Common myeloid progenitor, CD34-positive (primary cell): ENCODE results near the gene SPOP.

ENCODE experiments used
- CTCF ChIA-PET: fragments of 350-600 bp; sonication (Branson Sonifier 250); formaldehyde crosslinking; loops from one replicate; lab custom pipeline; 2021; ENCODE audit warnings: antibody characterized with exemption; lab: Charles Lee
- POLR2A ChIA-PET: fragments of 350-600 bp; sonication (Branson Sonifier 250); formaldehyde crosslinking; loops from one replicate; lab custom pipeline; 2021; ENCODE audit warnings: antibody characterized with exemption; lab: Charles Lee
- DNase-seq, 3 donors: peaks; one replicate each; pipeline versions ENCODE4 v3.0.0 to v3.0.0-alpha.2; 2013
- H3K27ac ChIP-seq, 2 experiments: 1 replicate in 1 of 2; 2 replicates in 1 of 2; pipeline ENCODE4 v1.7.0; 2013; ENCODE audit warnings: inconsistent platforms in 2 of 2, low read length in 2 of 2, mild to moderate bottlenecking in 2 of 2, low read depth in 1 of 2, moderate library complexity in 1 of 2; ENCODE audit not compliant: severe bottlenecking in 2 of 2, insufficient read depth in 1 of 2, poor library complexity in 1 of 2
- H3K27me3 ChIP-seq, 5 experiments: replicated peaks in 2 of 5; 1 replicate in 3 of 5; 2 replicates in 2 of 5; pipeline versions ENCODE4 v1.6.1 to v1.7.0; 2013; ENCODE audit warnings: low read length in 4 of 5, mild to moderate bottlenecking in 2 of 5, moderate library complexity in 2 of 5, inconsistent platforms in 1 of 5; ENCODE audit not compliant: insufficient read depth in 5 of 5, control insufficient read depth in 4 of 5
- H3K36me3 ChIP-seq, 4 experiments: 1 replicate in 2 of 4; 2 replicates in 2 of 4; pipeline versions ENCODE4 v1.6.1 to v1.7.0; 2013; ENCODE audit warnings: low read length in 3 of 4, control low read depth in 1 of 4, mild to moderate bottlenecking in 1 of 4; ENCODE audit not compliant: control insufficient read depth in 4 of 4, insufficient read depth in 4 of 4
- H3K4me1 ChIP-seq, 4 experiments: 1 replicate in 3 of 4; 2 replicates in 1 of 4; pipeline versions ENCODE4 v1.6.1 to v1.7.1; 2013; ENCODE audit warnings: low read length in 3 of 4, mild to moderate bottlenecking in 3 of 4, control low read depth in 1 of 4, inconsistent platforms in 1 of 4, moderate library complexity in 1 of 4; ENCODE audit not compliant: control insufficient read depth in 4 of 4, insufficient read depth in 4 of 4; ENCODE audit errors: control extremely low read depth in 1 of 4
- H3K4me3 ChIP-seq, 7 experiments: 1 replicate in 4 of 7; 2 replicates in 3 of 7; pipeline versions ENCODE4 v1.5.1 to v1.7.0; 2013; ENCODE audit warnings: mild to moderate bottlenecking in 7 of 7, low read length in 6 of 7, moderate library complexity in 6 of 7, inconsistent platforms in 2 of 7, low read depth in 2 of 7, control low read depth in 1 of 7; ENCODE audit not compliant: insufficient read depth in 4 of 7, control insufficient read depth in 1 of 7; ENCODE audit errors: extremely low read depth in 1 of 7
- H3K9me3 ChIP-seq, 5 experiments: 1 replicate in 4 of 5; 2 replicates in 1 of 5; pipeline versions ENCODE4 v1.6.1 to v1.7.1; 2013; ENCODE audit warnings: low read length in 4 of 5, mild to moderate bottlenecking in 2 of 5, inconsistent platforms in 1 of 5, low read depth in 1 of 5, moderate library complexity in 1 of 5; ENCODE audit not compliant: control insufficient read depth in 4 of 5, insufficient read depth in 2 of 5; ENCODE audit errors: control extremely low read depth in 1 of 5
- WGBS: methylation state at CpG from one replicate; pipeline ENCODE4 v1.1.5; 2013; ENCODE audit not compliant: insufficient coverage; 5-methylcytosine and 5-hydroxymethylcytosine counted together

Gene SPOP

DNA sequence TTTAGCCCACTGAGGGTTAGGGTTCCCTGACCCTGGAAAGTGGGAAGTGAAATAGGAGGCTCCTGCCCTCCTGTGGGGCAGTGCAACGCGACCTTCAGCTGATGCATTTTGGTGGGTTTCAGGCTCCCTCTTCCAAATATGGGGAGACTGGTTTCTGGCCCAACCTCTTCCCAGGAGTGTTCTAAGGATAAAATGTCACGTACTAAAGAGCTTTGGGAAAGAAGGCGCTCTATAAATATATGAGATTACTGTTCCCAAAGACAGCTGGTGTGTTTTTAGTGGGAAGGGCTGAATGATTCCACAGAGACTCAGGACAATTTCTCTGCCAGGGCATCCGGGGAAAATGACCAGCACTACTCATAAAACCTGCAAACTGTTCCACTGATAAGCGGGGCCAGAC is 20.1 kb upstream of the SPOP start:
- H3K27me3 ChIP-seq: no peaks in the 10 kb centered on the region
- no peak for DNase-seq
- no peak overlapping the region for H3K27ac ChIP-seq
- no peaks in the 10 kb centered on the region for H3K9me3 ChIP-seq
- no peak overlapping the region for H3K4me3 ChIP-seq
- peaks cover 2 to 34% (median 28%) of the 10 kb centered on the region in 4 experiments for H3K36me3 ChIP-seq
- 98% methylated on average over 6 of the region's 6 CpGs for WGBS
- peaks cover 7 to 21% (median 20%) of the 10 kb centered on the region in 4 experiments for H3K4me1 ChIP-seq
- ChIA-PET CTCF (interaction anchor here (0.8 to 22.1 kb wide), 5 partner anchors 9 to 300 kb away, joined by 3 to 277 read pairs (median 65); partner anchors contain the start of genes NXPH3 and SLC35B1), POLR2A (interaction anchor here (0.6 to 1.1 kb wide), 3 partner anchors 123 to 370 kb away, joined by 3 to 5 read pairs (median 4); partner anchors contain the start of gene NXPH3)

DNA sequence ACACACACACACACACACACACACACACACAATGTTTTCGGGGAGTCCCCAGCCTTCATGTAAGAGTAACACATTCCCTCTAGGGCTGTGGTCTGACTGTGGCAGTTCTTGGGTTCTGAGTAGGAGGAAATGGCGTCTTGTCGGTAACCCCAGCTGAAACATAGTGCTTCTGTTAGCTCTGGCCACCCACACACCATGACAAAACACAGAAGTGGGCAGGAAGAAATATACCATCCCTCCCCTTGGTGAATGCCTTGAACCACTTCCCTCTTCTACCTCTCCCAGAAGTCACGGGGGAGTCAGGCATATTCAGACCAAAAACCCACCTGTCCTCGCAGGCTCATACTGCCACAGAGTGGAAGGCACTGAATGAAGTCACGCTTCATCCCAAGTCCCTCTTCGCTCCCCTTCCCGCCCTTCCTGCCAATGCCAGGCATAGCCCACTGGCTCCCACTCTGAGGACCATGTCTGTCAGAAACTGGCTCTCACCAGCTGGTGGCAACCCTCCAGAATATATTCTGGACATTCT is 18.4 kb upstream of the SPOP start:
- peaks cover under 1 to 21% (median 14%) of the 10 kb centered on the region in 4 experiments for H3K36me3 ChIP-seq
- WGBS: 53% methylated on average over 5 of the region's 8 CpGs
- POLR2A ChIA-PET: interaction anchor here (0.6 to 1.3 kb wide), 7 partner anchors 10 to 161 kb away, joined by 3 to 4 read pairs (median 3); partner anchors contain the start of gene NXPH3
- no peaks in the 10 kb centered on the region for H3K9me3 ChIP-seq
- CTCF ChIA-PET: interaction anchor here (0.6 to 22.1 kb wide), 23 partner anchors 10 to 309 kb away, joined by 3 to 277 read pairs (median 5); partner anchors contain the start of genes NXPH3 and SLC35B1
- no peaks in the 10 kb centered on the region for H3K27me3 ChIP-seq
- DNase-seq: peak; percentile 76 to 96 (median 95)
- H3K4me1 ChIP-seq: peaks cover 7 to 21% (median 20%) of the 10 kb centered on the region in 4 experiments
- H3K27ac ChIP-seq: peak overlapping the region; percentile 2 to 37
- H3K4me3 ChIP-seq: peak overlapping the region in 4 of 7 experiments; percentile 5 to 55 (median 32)

- peaks cover 7 to 21% (median 20%) of the 10 kb centered on the region in 4 experiments for H3K4me1 ChIP-seq
- peaks cover 0 to 15% (median 9%) of the 10 kb centered on the region in 4 experiments for H3K36me3 ChIP-seq
- DNase-seq: no peak
- ChIA-PET CTCF (interaction anchor here (0.6 to 22.1 kb wide), 22 partner anchors 10 to 309 kb away, joined by 3 to 277 read pairs (median 6); partner anchors contain the start of genes NXPH3 and SLC35B1), POLR2A (interaction anchor here (0.6 to 1.3 kb wide), 7 partner anchors 9 to 161 kb away, joined by 3 to 4 read pairs (median 3); partner anchors contain the start of gene NXPH3)
- H3K9me3 ChIP-seq: no peaks in the 10 kb centered on the region
- H3K27me3 ChIP-seq: no peaks in the 10 kb centered on the region
- WGBS: 0% methylated on average over 1 of the region's 5 CpGs
- peak overlapping the region in 2 of 7 experiments; percentile 37 to 55 for H3K4me3 ChIP-seq
- peak overlapping the region; percentile 2 to 37 for H3K27ac ChIP-seq
Measured at GRCh38 chr17:49695698-49696232, 17.9 kb upstream of the SPOP start.

DNA sequence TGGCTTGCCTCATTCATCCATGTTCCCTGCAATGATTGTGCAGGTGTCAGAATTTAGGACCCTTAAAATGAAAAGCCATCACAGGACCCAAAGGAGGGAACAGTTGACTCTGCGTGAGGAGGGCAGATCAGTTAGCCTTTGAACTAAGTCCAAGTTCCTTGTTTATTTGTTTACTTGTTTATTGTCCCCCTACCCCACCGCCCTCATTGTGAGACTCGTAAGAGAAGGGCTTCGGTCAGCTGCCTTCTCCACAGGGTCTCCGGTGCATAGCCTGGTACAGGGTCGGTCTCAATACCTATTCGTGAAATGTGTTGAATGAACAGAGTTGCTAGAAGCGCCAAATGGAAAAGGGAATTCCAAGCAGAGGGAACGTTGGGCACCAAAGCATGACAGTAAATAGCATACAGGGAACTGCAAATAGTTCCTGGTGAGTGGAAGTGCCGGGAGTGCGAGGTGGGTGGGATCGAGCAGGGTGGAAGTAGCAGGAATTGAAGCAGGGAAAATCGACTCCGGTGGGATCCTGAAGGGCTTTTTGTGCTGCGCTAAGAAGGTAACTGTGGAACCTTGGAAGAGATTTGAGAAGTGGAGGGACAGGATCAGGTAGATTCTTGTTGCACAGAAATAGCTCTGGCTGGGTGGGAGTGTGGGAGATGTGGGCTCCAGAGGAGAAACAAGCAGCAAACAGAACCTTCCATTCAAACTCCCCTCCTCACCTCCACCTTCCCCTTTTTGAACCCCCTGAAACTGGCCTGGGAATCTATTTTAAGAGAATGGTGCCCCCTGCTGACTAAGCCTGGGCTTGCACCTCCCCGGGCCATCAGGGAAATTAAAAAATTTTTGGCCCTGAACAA is 17.2 kb upstream of the SPOP start:
- Histone ChIP-seq H3K27ac (no peak overlapping the region), H3K36me3 (peaks cover 0 to 8% (median 2%) of the 10 kb centered on the region in 4 experiments), H3K9me3 (no peaks in the 10 kb centered on the region), H3K4me3 (peak overlapping the region in 1 of 7 experiments; percentile 55), H3K4me1 (peaks cover 7 to 21% (median 20%) of the 10 kb centered on the region in 4 experiments), H3K27me3 (no peaks in the 10 kb centered on the region)
- ChIA-PET POLR2A (interaction anchor here (1.3 kb wide), 1 partner anchor 8 kb away, joined by 4 read pairs; no protein-coding TSS in a partner anchor), CTCF (interaction anchor here (0.6 to 22.1 kb wide), 16 partner anchors 9 to 157 kb away, joined by 3 to 277 read pairs (median 8); partner anchors contain the start of genes NXPH3 and SLC35B1)
- WGBS: 41% methylated on average over 16 of the region's 16 CpGs
- peak; percentile 65 to 83 (median 80) for DNase-seq

DNA sequence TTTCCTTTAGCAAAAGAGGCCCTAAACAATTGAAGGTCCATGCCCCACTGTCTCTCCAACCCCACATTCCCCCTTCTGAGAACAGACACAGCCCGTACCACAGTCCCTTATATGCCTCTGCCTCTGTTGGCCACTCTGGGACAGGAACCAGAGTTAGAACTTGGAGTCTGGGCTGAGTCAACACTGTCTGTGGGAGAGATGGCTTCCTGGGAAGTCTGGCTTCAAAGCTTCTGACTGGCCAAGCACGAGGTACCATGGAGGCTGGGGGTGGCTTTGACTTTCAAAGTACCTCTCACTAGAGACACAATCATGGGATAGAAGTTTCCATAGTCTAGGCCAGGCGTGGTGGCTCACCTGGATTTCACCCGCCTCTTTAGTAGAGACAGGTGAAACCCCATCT is 14.9 kb upstream of the SPOP start:
- DNase-seq: no peak
- no peaks in the 10 kb centered on the region for H3K27me3 ChIP-seq
- H3K9me3 ChIP-seq: no peaks in the 10 kb centered on the region
- WGBS: 100% methylated on average over 1 of the region's 4 CpGs
- H3K4me1 ChIP-seq: peaks cover 7 to 33% (median 30%) of the 10 kb centered on the region in 4 experiments
- POLR2A ChIA-PET: interaction anchor here (0.6 kb wide), 1 partner anchor 123 kb away, joined by 3 read pairs; no protein-coding TSS in a partner anchor
- no peak overlapping the region for H3K27ac ChIP-seq
- H3K4me3 ChIP-seq: no peak overlapping the region
- CTCF ChIA-PET: interaction anchor here (0.6 to 22.1 kb wide), 5 partner anchors 14 to 145 kb away, joined by 3 to 277 read pairs (median 5); partner anchors contain the start of genes NXPH3 and SLC35B1
- no peaks in the 10 kb centered on the region for H3K36me3 ChIP-seq

GRCh38 chr17:49691677-49692191 is 13.8 kb upstream of the SPOP start:
- Histone ChIP-seq H3K4me3 (no peak overlapping the region), H3K27ac (no peak overlapping the region), H3K27me3 (no peaks in the 10 kb centered on the region), H3K4me1 (peaks cover 7 to 34% (median 29%) of the 10 kb centered on the region in 4 experiments), H3K36me3 (no peaks in the 10 kb centered on the region), H3K9me3 (no peaks in the 10 kb centered on the region)
- CTCF ChIA-PET: interaction anchor here (1.0 to 22.1 kb wide), 2 partner anchors 119 to 127 kb away, joined by 3 to 277 read pairs; partner anchors contain the start of gene NXPH3
- POLR2A ChIA-PET: no interaction called here
- DNase-seq: no peak
- 100% methylated on average over 7 of the region's 8 CpGs for WGBS
